Measurements from ENCODE around the gene SYCE3. TPM values are rescaled to one million over a fixed set of nuclear protein-coding genes. Genes with fewer than 3 reads are reported as not detected.

Gene SYCE3
- polyA plus RNA-seq, 2 donors, result 0.32 TPM; not detected in 1

DNA sequence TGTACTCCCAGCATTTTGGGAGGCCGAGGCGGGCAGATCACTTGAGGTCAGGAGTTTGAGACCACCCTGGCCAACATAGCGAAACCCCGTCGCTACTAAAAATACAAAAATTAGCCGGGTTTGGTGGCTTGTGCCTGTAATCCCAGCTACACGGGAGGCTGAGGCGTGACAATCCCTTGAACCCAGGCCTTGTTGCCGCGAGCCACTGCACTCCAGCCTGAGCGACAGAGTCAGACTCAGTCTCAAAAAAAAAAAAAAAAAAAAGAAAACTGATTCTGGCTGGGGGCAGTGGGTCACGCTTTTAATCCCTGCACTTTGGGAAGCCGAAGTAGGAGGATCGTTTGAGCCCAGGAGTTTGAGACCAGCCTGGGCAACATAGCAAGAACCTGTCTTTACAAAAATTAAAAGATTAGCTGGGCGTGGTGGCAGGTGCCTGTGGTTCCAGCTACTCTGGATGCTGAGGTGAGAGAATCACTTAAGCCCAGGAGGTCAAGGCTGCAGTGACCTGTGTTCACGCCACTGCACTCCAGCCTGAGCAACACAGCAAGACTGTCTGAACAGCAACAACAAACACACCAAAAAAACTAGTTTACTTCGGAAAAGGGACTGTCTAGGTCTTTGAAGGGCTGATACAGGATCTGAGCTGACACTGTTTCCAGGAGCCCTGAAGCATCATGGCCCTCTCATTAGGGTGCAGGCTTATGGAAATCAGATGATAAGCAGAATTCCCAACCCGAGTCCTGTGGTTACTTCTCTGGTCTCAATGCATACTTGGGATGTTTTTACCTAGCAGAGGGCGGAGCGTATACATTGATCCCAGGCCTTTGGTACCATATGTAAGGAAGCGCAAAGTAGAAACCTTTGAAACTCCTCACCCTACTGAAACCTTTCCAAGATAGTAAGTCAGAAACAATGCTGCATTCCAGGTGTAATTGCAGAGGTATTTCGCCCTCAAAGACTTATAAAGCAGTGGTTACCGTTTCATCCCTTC, 21.7 kb upstream of the SYCE3 start:
- Histone ChIP-seq H3K27ac (ENCODE audit: low read depth in 2 of 2, low read length in 1 of 2) (no peak overlapping the region), H3K9me3 (ENCODE audit: control insufficient read depth in 2 of 2, insufficient read depth in 1 of 2, low read depth in 1 of 2, low read length in 1 of 2) (no peaks in the 10 kb centered on the region), H3K27me3 (ENCODE audit: control insufficient read depth in 1 of 2, insufficient read depth in 2 of 2, low read length in 2 of 2) (no peaks in the 10 kb centered on the region), H3K4me1 (ENCODE audit: control insufficient read depth in 2 of 2, insufficient read depth in 2 of 2, low read length in 1 of 2) (peaks cover 0 to 13% of the 10 kb centered on the region in 2 donors), H3K36me3 (ENCODE audit: control insufficient read depth in 2 of 2, insufficient read depth in 2 of 2, low read length in 1 of 2) (peaks cover 0 to 6% of the 10 kb centered on the region in 2 donors), H3K4me3 (ENCODE audit: low read depth in 1 of 2, low read length in 2 of 2) (no peak overlapping the region)
- 94% methylated on average over 23 of the region's 23 CpGs for WGBS, 2 donors

DNA sequence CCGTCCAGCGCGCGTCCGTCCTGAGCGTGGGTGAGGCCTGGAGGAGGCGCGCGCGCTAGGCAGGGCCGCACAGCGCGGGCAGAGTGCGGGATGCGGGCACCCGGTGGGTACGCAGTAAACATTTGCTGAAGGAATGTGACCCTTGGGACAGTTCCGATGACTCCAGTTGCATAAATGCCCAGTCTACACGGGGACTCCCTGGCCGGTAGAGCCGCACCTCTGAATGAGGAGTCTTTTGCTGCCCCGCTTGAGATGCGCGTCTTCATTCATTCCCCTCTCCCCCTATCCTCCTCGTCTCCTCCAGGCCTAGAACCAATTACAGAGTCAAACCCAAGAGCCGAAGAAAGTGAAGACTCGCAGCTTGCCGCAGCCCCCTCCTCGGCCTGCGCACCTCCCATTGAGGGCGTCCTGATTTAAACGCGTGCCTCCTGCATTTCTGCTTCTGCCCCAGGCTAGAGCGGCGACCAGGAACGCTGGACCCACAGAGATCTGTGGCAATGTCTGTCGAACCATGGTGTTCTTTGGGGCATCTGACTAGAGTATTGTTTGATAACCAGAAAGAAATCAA, 20.7 kb upstream of the SYCE3 start:
- Histone ChIP-seq H3K4me1 (ENCODE audit: control insufficient read depth in 2 of 2, insufficient read depth in 2 of 2, low read length in 1 of 2) (peaks cover 0 to 14% of the 10 kb centered on the region in 2 donors), H3K27me3 (ENCODE audit: control insufficient read depth in 1 of 2, insufficient read depth in 2 of 2, low read length in 2 of 2) (no peaks in the 10 kb centered on the region), H3K9me3 (ENCODE audit: control insufficient read depth in 2 of 2, insufficient read depth in 1 of 2, low read depth in 1 of 2, low read length in 1 of 2) (no peaks in the 10 kb centered on the region), H3K36me3 (ENCODE audit: control insufficient read depth in 2 of 2, insufficient read depth in 2 of 2, low read length in 1 of 2) (peaks cover 0 to 14% of the 10 kb centered on the region in 2 donors), H3K4me3 (ENCODE audit: low read depth in 1 of 2, low read length in 2 of 2) (peak overlapping the region; percentile 62 to 81), H3K27ac (ENCODE audit: low read depth in 2 of 2, low read length in 1 of 2) (peak overlapping the region; percentile 84 to 97)
- WGBS, 2 donors, result 7% methylated on average over 37 of the region's 37 CpGs

- WGBS, 2 donors, result 0 to 1% methylated on average over 85 to 96 of the region's 96 CpGs
- Histone ChIP-seq H3K4me1 (ENCODE audit: control insufficient read depth in 2 of 2, insufficient read depth in 2 of 2, low read length in 1 of 2) (peaks cover 0 to 17% of the 10 kb centered on the region in 2 donors), H3K27me3 (ENCODE audit: control insufficient read depth in 1 of 2, insufficient read depth in 2 of 2, low read length in 2 of 2) (no peaks in the 10 kb centered on the region), H3K36me3 (ENCODE audit: control insufficient read depth in 2 of 2, insufficient read depth in 2 of 2, low read length in 1 of 2) (peaks cover 0 to 14% of the 10 kb centered on the region in 2 donors), H3K9me3 (ENCODE audit: control insufficient read depth in 2 of 2, insufficient read depth in 1 of 2, low read depth in 1 of 2, low read length in 1 of 2) (no peaks in the 10 kb centered on the region), H3K27ac (ENCODE audit: low read depth in 2 of 2, low read length in 1 of 2) (peak within 1 kb of the TSS; percentile 97 to 98), H3K4me3 (ENCODE audit: low read depth in 1 of 2, low read length in 2 of 2) (peak within 1 kb of the TSS; percentile 62 to 81)
Observed at GRCh38 chr22:50582493-50583293, 20.0 kb upstream of the SYCE3 start, which contains the start of gene CHKB. Gene CHKB (minus strand): TSS chr22:50582849. CDS start chr22:50582781, 68 bp downstream.

DNA sequence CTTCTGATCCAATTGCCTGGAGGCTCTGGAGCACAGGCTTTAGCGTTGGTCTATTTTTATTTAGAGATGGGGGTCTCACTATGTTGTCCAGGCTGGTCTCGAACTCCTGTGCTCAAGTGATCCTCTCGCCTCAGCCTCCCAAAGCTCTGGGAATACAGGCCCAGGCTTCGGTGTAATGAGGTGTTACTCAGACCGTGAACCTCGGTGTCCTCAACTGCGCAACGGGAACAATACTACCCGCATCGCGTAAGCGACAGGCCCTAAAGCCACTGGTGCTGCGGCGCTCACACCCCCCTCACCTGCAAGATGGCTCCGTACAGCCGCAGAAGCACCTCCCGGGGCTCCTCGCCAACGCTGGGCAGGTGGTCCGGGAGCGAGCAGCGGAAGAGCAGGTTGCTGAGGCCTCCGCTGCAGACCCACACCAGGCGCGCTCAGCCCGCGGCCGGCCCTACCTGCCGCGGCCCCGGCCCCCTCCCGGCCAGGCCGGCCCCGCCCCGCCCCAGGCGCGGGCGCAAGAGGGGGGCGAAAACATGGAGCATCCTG, 19.3 kb upstream of the SYCE3 start:
- Histone ChIP-seq H3K4me3 (ENCODE audit: low read depth in 1 of 2, low read length in 2 of 2) (peak overlapping the region; percentile 62 to 78), H3K36me3 (ENCODE audit: control insufficient read depth in 2 of 2, insufficient read depth in 2 of 2, low read length in 1 of 2) (peaks cover 0 to 14% of the 10 kb centered on the region in 2 donors), H3K27ac (ENCODE audit: low read depth in 2 of 2, low read length in 1 of 2) (peak overlapping the region; percentile 97 to 98), H3K9me3 (ENCODE audit: control insufficient read depth in 2 of 2, insufficient read depth in 1 of 2, low read depth in 1 of 2, low read length in 1 of 2) (no peaks in the 10 kb centered on the region), H3K27me3 (ENCODE audit: control insufficient read depth in 1 of 2, insufficient read depth in 2 of 2, low read length in 2 of 2) (no peaks in the 10 kb centered on the region), H3K4me1 (ENCODE audit: control insufficient read depth in 2 of 2, insufficient read depth in 2 of 2, low read length in 1 of 2) (peaks cover 0 to 17% of the 10 kb centered on the region in 2 donors)
- WGBS, 2 donors, result 6 to 7% methylated on average over 30 to 39 of the region's 39 CpGs

DNA sequence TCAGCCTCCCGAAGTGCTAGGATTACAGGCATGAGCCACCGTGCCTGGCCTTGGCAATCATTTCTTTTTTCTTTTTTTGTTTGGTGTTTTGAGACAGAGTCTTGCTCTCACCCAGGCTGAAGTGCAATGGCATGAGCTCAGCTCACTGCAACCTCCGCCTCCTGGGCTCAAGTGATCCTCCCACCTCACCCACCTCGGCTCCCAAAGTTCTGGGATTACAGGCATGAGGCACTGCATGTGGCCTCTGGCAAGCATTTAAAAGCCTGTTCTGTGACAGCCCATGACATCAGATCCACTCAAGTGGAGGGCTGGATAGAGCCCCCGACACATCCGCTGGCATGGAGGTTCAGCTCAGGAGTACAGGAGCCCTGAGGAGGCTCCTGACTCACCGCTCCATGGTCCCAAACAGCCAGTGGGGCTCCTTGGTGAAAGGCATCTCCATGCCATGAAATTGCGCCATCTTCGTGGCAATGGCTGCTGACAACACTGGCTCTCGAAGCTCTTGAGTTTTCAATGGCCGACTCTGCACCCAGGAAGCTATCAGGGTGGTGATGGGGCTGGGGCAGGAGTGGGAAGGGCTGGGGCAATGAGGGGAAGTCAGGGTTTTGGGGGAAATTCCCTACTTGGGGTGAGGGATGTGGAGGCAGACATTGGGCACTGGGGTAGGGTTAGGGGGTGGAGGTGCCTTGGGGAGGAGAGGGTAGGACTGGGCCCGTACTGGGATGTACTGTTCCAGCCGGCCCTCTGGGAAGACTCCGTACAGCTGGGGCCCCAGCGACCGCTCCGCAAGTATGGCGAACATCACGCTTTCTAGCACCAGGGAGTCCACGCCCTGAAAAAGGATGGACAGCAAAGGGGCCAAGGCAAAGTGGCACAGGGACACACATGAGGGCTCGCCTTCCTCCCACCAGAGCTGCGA, 18.6 kb upstream of the SYCE3 start:
- peaks cover 0 to 19% of the 10 kb centered on the region in 2 donors for H3K36me3 ChIP-seq (ENCODE audit: control insufficient read depth in 2 of 2, insufficient read depth in 2 of 2, low read length in 1 of 2)
- no peak overlapping the region for H3K27ac ChIP-seq (ENCODE audit: low read depth in 2 of 2, low read length in 1 of 2)
- WGBS, 2 donors, result 89 to 93% methylated on average over 22 of the region's 22 CpGs
- no peaks in the 10 kb centered on the region for H3K27me3 ChIP-seq (ENCODE audit: control insufficient read depth in 1 of 2, insufficient read depth in 2 of 2, low read length in 2 of 2)
- peaks cover 0 to 17% of the 10 kb centered on the region in 2 donors for H3K4me1 ChIP-seq (ENCODE audit: control insufficient read depth in 2 of 2, insufficient read depth in 2 of 2, low read length in 1 of 2)
- H3K9me3 ChIP-seq (ENCODE audit: control insufficient read depth in 2 of 2, insufficient read depth in 1 of 2, low read depth in 1 of 2, low read length in 1 of 2), result no peaks in the 10 kb centered on the region
- H3K4me3 ChIP-seq (ENCODE audit: low read depth in 1 of 2, low read length in 2 of 2), result peak overlapping the region; percentile 62 to 78

DNA sequence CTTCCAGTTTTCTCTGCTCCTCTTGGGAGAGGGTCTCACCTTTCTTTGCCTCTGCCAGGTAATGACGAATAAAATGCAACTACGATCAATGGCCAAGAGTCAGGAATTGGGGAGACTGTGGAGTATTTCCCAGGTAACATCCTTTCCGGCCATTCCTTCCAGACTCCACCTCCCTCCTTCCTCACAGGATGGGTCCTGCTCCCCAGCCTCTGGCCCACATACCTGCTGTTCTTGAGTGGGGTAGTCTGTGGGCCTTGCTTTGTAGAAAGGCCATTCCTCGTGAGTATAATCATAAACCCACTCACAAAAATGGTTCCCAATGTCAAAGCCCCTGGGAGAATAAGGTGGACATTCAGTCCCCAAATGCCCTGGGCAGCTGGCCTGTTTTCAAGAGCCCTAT, 17.0 kb upstream of the SYCE3 start:
- no peak overlapping the region for H3K27ac ChIP-seq (ENCODE audit: low read depth in 2 of 2, low read length in 1 of 2)
- H3K27me3 ChIP-seq (ENCODE audit: control insufficient read depth in 1 of 2, insufficient read depth in 2 of 2, low read length in 2 of 2), result no peaks in the 10 kb centered on the region
- 94% methylated on average over 4 of the region's 4 CpGs for WGBS, 2 donors
- no peak overlapping the region for H3K4me3 ChIP-seq (ENCODE audit: low read depth in 1 of 2, low read length in 2 of 2)
- no peaks in the 10 kb centered on the region for H3K9me3 ChIP-seq (ENCODE audit: control insufficient read depth in 2 of 2, insufficient read depth in 1 of 2, low read depth in 1 of 2, low read length in 1 of 2)
- peaks cover 0 to 19% of the 10 kb centered on the region in 2 donors for H3K36me3 ChIP-seq (ENCODE audit: control insufficient read depth in 2 of 2, insufficient read depth in 2 of 2, low read length in 1 of 2)
- peaks cover 0 to 17% of the 10 kb centered on the region in 2 donors for H3K4me1 ChIP-seq (ENCODE audit: control insufficient read depth in 2 of 2, insufficient read depth in 2 of 2, low read length in 1 of 2)

GRCh38 chr22:50578776-50579310, 16.1 kb upstream of the SYCE3 start:
- no peaks in the 10 kb centered on the region for H3K9me3 ChIP-seq (ENCODE audit: control insufficient read depth in 2 of 2, insufficient read depth in 1 of 2, low read depth in 1 of 2, low read length in 1 of 2)
- no peak overlapping the region for H3K27ac ChIP-seq (ENCODE audit: low read depth in 2 of 2, low read length in 1 of 2)
- H3K27me3 ChIP-seq (ENCODE audit: control insufficient read depth in 1 of 2, insufficient read depth in 2 of 2, low read length in 2 of 2), result no peaks in the 10 kb centered on the region
- H3K4me3 ChIP-seq (ENCODE audit: low read depth in 1 of 2, low read length in 2 of 2), result no peak overlapping the region
- H3K36me3 ChIP-seq (ENCODE audit: control insufficient read depth in 2 of 2, insufficient read depth in 2 of 2, low read length in 1 of 2), result peaks cover 0 to 22% of the 10 kb centered on the region in 2 donors
- H3K4me1 ChIP-seq (ENCODE audit: control insufficient read depth in 2 of 2, insufficient read depth in 2 of 2, low read length in 1 of 2), result peaks cover 0 to 17% of the 10 kb centered on the region in 2 donors
- 65 to 73% methylated on average over 8 of the region's 8 CpGs for WGBS, 2 donors

- no peaks in the 10 kb centered on the region for H3K9me3 ChIP-seq (ENCODE audit: control insufficient read depth in 2 of 2, insufficient read depth in 1 of 2, low read depth in 1 of 2, low read length in 1 of 2)
Observed at GRCh38 chr22:50577987-50578775, 15.5 kb upstream of the SYCE3 start, which contains the start of gene CPT1B. Gene CPT1B (minus strand): TSS chr22:50578427. CDS start chr22:50577915, 512 bp downstream.

More at GRCh38 chr22:50577987-50578775, 15.5 kb upstream of the SYCE3 start, which contains the start of gene CPT1B:
- Histone ChIP-seq H3K4me1 (ENCODE audit: control insufficient read depth in 2 of 2, insufficient read depth in 2 of 2, low read length in 1 of 2) (peaks cover 0 to 12% of the 10 kb centered on the region in 2 donors), H3K36me3 (ENCODE audit: control insufficient read depth in 2 of 2, insufficient read depth in 2 of 2, low read length in 1 of 2) (peaks cover 0 to 28% of the 10 kb centered on the region in 2 donors), H3K4me3 (ENCODE audit: low read depth in 1 of 2, low read length in 2 of 2) (no peak within 1 kb of the TSS), H3K27ac (ENCODE audit: low read depth in 2 of 2, low read length in 1 of 2) (no peak within 1 kb of the TSS), H3K27me3 (ENCODE audit: control insufficient read depth in 1 of 2, insufficient read depth in 2 of 2, low read length in 2 of 2) (no peaks in the 10 kb centered on the region)
- 31 to 46% methylated on average over 42 to 63 of the region's 63 CpGs for WGBS, 2 donors

All from esophagus (tissue), 2 donors.